Aorta (tissue), 5 donors: ENCODE results near the gene CCDC185. TPM values are rescaled to one million over a fixed set of nuclear protein-coding genes. Genes with fewer than 3 reads are reported as not detected.

ENCODE experiments used
- ATAC-seq: fragments of 200-7000 bp; cut with Tn5 transposase; one replicate; pipeline ENCODE4 v1.9.1; 2022; ENCODE audit warnings: moderate library complexity; ENCODE audit not compliant: low FRiP score
- DNase-seq, 2 donors: peaks; one replicate each; pipeline ENCODE4 v3.0.0-alpha.2; 2020
- H3K27ac ChIP-seq, 2 donors: one replicate each; pipeline ENCODE4 v1.5.1; 2013; ENCODE audit warnings: low read length in 2 of 2, mild to moderate bottlenecking in 2 of 2, moderate library complexity in 2 of 2, control low read depth in 1 of 2, inconsistent platforms in 1 of 2, low read depth in 1 of 2
- H3K27me3 ChIP-seq, 2 donors: one replicate each; pipeline ENCODE4 v1.6.1; 2013; ENCODE audit warnings: control low read depth in 1 of 2, low read length in 1 of 2, mild to moderate bottlenecking in 1 of 2, moderate library complexity in 1 of 2; ENCODE audit not compliant: insufficient read depth in 2 of 2, control insufficient read depth in 1 of 2
- H3K36me3 ChIP-seq, 2 donors: one replicate each; pipeline ENCODE4 v1.6.1; 2013; ENCODE audit warnings: control low read depth in 1 of 2, low read length in 1 of 2, mild to moderate bottlenecking in 1 of 2; ENCODE audit not compliant: insufficient read depth in 2 of 2, control insufficient read depth in 1 of 2
- H3K4me1 ChIP-seq, 2 donors: one replicate each; pipeline ENCODE4 v1.6.1; 2013; ENCODE audit warnings: low read length in 2 of 2, control low read depth in 1 of 2, mild to moderate bottlenecking in 1 of 2, moderate library complexity in 1 of 2; ENCODE audit not compliant: insufficient read depth in 2 of 2, control insufficient read depth in 1 of 2
- H3K4me3 ChIP-seq, 2 donors: one replicate each; pipeline ENCODE4 v1.5.1; 2013; ENCODE audit warnings: low read length in 2 of 2, control low read depth in 1 of 2, mild to moderate bottlenecking in 1 of 2
- H3K9me3 ChIP-seq: one replicate; pipeline ENCODE4 v1.6.1; 2013; ENCODE audit warnings: mild to moderate bottlenecking, low read length; ENCODE audit not compliant: control insufficient read depth
- WGBS, 2 donors: extraction: QIAGEN DNeasy Blood & Tissue Kit; methylation state at CpG; one replicate each; pipeline ENCODE4 v1.1.7; 2013; 5-methylcytosine and 5-hydroxymethylcytosine counted together
- intact Hi-C, 2 donors: fragments of 100-400 bp; cut with DNase I; formaldehyde crosslinking; loops; one replicate each; pipeline versions ENCODE4 v1.14.2 to v1.15.0; 2022
- polyA plus RNA-seq, 2 donors: library from polyadenylated mRNA; stranded (reverse); fragments of 200-250 nt; gene quantifications; one replicate each; pipeline ENCODE4 v1.2.3, GENCODE V29; 2013
- total RNA-seq, 2 donors: library from RNA; stranded (reverse); fragmentation: NEBNext Ultra II Directional; extraction: Animal tissue kit (Norgen Biotek cat#: 25700); gene quantifications; one replicate each; pipeline ENCODE4 v1.2.1, GENCODE V29; 2021
- donor health status: healthy with polysubstance abuse.
- donor health status: Bipolar disorder and iron deficiency.
- donor health status: DM: no; HTN: no; CAD: no.
- donor health status: DM: no; HTN: no; CAD: no.
- donor health status: DM: yes; HTN: yes; CAD: no.

CCDC185 gene
- total and polyA plus RNA-seq, 4 donors: not detected

- Histone ChIP-seq H3K9me3 (no peaks in the 10 kb centered on the region), H3K4me1 (no peaks in the 10 kb centered on the region), H3K4me3 (no peak overlapping the region), H3K36me3 (no peaks in the 10 kb centered on the region), H3K27ac (no peak overlapping the region), H3K27me3 (no peaks in the 10 kb centered on the region)
- intact Hi-C loops: no loop called here
- ATAC-seq (no peak), DNase-seq (no peak)
- 17 to 26% methylated on average over 1 of the region's 1 CpG for WGBS, 2 donors
Measured at GRCh38 chr1:223421025-223421424, 27.8 kb downstream of the CCDC185 start.

GRCh38 chr1:223421676-223422075 lies 28.5 kb downstream of the CCDC185 start:
- H3K36me3 ChIP-seq: no peaks in the 10 kb centered on the region
- H3K27me3 ChIP-seq: no peaks in the 10 kb centered on the region
- H3K27ac ChIP-seq: no peak overlapping the region
- ATAC-seq (no peak), DNase-seq (no peak)
- intact Hi-C loops: no loop called here
- H3K4me3 ChIP-seq: no peak overlapping the region
- 41 to 42% methylated on average over 2 of the region's 2 CpGs for WGBS, 2 donors
- H3K4me1 ChIP-seq: no peaks in the 10 kb centered on the region
- no peaks in the 10 kb centered on the region for H3K9me3 ChIP-seq

GRCh38 chr1:223422911-223423310 lies 29.7 kb downstream of the CCDC185 start:
- Histone ChIP-seq H3K4me3 (no peak overlapping the region), H3K9me3 (no peaks in the 10 kb centered on the region), H3K27ac (no peak overlapping the region), H3K36me3 (no peaks in the 10 kb centered on the region), H3K4me1 (no peaks in the 10 kb centered on the region), H3K27me3 (no peaks in the 10 kb centered on the region)
- WGBS, 2 donors: 84 to 94% methylated on average over 1 of the region's 1 CpG
- intact Hi-C loops: no loop called here
- ATAC-seq: no peak
- DNase-seq: no peak

GRCh38 chr1:223423641-223424233 lies 30.5 kb downstream of the CCDC185 start:
- Histone ChIP-seq H3K4me3 (no peak overlapping the region), H3K27me3 (no peaks in the 10 kb centered on the region), H3K36me3 (no peaks in the 10 kb centered on the region), H3K27ac (no peak overlapping the region), H3K4me1 (no peaks in the 10 kb centered on the region), H3K9me3 (no peaks in the 10 kb centered on the region)
- 34 to 36% methylated on average over 4 of the region's 4 CpGs for WGBS, 2 donors
- ATAC-seq (peak; percentile 30), DNase-seq (no peak)
- intact Hi-C loops: no loop called here

- Histone ChIP-seq H3K27ac (peak overlapping the region in 1 of 2 donors; percentile 6), H3K36me3 (no peaks in the 10 kb centered on the region), H3K9me3 (no peaks in the 10 kb centered on the region), H3K4me1 (no peaks in the 10 kb centered on the region), H3K4me3 (no peak overlapping the region), H3K27me3 (no peaks in the 10 kb centered on the region)
- DNase-seq: peak in 1 of 2 donors; percentile 49
- 16 to 18% methylated on average over 5 of the region's 5 CpGs for WGBS, 2 donors
- ATAC-seq: no peak
- intact Hi-C loops: loop anchor here in 1 of 2 donors (5.0 kb wide), 1 partner anchor 283 kb away; the partner anchor contains the start of gene TLR5
Measured at GRCh38 chr1:223425550-223425949, 32.3 kb downstream of the CCDC185 start.

- Histone ChIP-seq H3K36me3 (no peaks in the 10 kb centered on the region), H3K4me1 (peaks cover 0 to 1% of the 10 kb centered on the region in 2 donors), H3K27me3 (no peaks in the 10 kb centered on the region), H3K4me3 (no peak overlapping the region), H3K9me3 (no peaks in the 10 kb centered on the region), H3K27ac (no peak overlapping the region)
- intact Hi-C loops: loop anchor here in 1 of 2 donors (5.0 kb wide), 1 partner anchor 285 kb away; the partner anchor contains the start of gene TLR5
- WGBS, 2 donors: 82 to 88% methylated on average over 1 of the region's 1 CpG
- ATAC-seq (no peak), DNase-seq (no peak)
Measured at GRCh38 chr1:223426936-223427335, 33.7 kb downstream of the CCDC185 start.

GRCh38 chr1:223429313-223429731 lies 36.1 kb downstream of the CCDC185 start:
- 0 to 9% methylated on average over 2 of the region's 2 CpGs for WGBS, 2 donors
- Histone ChIP-seq H3K4me1 (peaks cover 0 to 1% of the 10 kb centered on the region in 2 donors), H3K36me3 (no peaks in the 10 kb centered on the region), H3K4me3 (no peak overlapping the region), H3K27ac (peak overlapping the region; percentile 94 to 96), H3K27me3 (no peaks in the 10 kb centered on the region), H3K9me3 (no peaks in the 10 kb centered on the region)
- intact Hi-C loops: loop anchor here in 1 of 2 donors (5.0 kb wide), 1 partner anchor 287 kb away; the partner anchor contains the start of gene TLR5
- peak; percentile 83 for ATAC-seq
- peak in 1 of 2 donors; percentile 81 for DNase-seq

GRCh38 chr1:223429821-223430220 lies 36.6 kb downstream of the CCDC185 start:
- DNase-seq: no peak
- intact Hi-C loops: loop anchor here in 1 of 2 donors (5.0 kb wide), 1 partner anchor 288 kb away; the partner anchor contains the start of gene TLR5

GRCh38 chr1:223430236-223430635 lies 37.0 kb downstream of the CCDC185 start:
- Histone ChIP-seq H3K4me1 (peaks cover 0 to 1% of the 10 kb centered on the region in 2 donors), H3K27me3 (no peaks in the 10 kb centered on the region), H3K36me3 (no peaks in the 10 kb centered on the region), H3K4me3 (no peak overlapping the region), H3K27ac (peak overlapping the region; percentile 48 to 52), H3K9me3 (no peaks in the 10 kb centered on the region)
- intact Hi-C loops: no loop called here
- WGBS, 2 donors: 0 to 6% methylated on average over 1 of the region's 1 CpG
- DNase-seq: peak; percentile 73 to 80
- peak; percentile 58 for ATAC-seq

More at GRCh38 chr1:223429821-223430220, 36.6 kb downstream of the CCDC185 start:
- Histone ChIP-seq H3K27me3 (no peaks in the 10 kb centered on the region), H3K36me3 (no peaks in the 10 kb centered on the region), H3K27ac (peak overlapping the region in 1 of 2 donors; percentile 64), H3K4me3 (no peak overlapping the region), H3K9me3 (no peaks in the 10 kb centered on the region), H3K4me1 (peaks cover 0 to 1% of the 10 kb centered on the region in 2 donors)
- WGBS, 2 donors: 3% methylated on average over 1 of the region's 1 CpG
- no peak for ATAC-seq
